HG03571 (cell line): ENCODE results near the gene CCDC91.
"Not testable (repeated sequence)": the region's sequence is repeated elsewhere in the genome, so short reads cannot be mapped to it uniquely, and the experiment has no call there.

ENCODE experiments used
- ATAC-seq: cut with Tn5 transposase; IDR thresholded peaks from one replicate; pipeline ENCODE4 v1.9.1; 2021; ENCODE audit not compliant: unreplicated experiment

CCDC91 gene

DNA sequence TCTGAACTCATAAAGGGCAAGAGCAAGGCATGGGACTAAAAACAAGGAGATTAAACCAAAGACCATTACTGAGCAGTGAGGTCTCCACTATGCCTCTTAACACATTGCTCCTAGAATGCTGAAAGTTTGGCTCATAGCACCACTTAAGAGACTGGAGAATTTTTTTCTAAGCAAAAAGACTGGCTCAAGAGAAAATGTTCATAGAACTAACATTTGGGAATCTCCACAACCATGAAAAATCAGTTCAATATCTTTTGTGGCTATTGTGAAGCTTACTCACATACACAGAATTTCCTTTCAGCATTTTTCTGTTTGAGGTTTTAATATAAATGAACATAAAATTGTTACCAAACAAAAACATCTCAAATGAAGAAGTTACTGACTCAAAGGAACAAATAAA, 255.8 kb downstream of the CCDC91 start:
- ATAC-seq = no peak

DNA sequence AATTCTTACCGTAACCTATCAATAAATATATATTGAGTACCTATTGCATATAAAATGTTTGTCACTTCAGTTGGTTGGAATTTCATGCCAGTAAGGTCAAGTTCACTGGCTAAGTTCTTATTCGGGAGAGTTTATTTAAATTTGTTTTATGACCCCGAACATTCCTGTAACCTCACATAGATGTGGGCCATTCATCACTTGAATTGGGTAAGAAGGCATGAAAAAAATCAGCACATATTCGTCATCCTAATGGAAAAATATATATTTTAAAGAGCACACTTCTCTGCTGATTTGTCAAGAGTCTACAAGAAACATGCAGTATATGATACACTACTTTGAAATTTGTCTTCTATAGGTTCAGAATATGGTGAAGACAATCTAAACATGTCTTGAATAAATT, 263.4 kb downstream of the CCDC91 start:
- no peak for ATAC-seq

DNA sequence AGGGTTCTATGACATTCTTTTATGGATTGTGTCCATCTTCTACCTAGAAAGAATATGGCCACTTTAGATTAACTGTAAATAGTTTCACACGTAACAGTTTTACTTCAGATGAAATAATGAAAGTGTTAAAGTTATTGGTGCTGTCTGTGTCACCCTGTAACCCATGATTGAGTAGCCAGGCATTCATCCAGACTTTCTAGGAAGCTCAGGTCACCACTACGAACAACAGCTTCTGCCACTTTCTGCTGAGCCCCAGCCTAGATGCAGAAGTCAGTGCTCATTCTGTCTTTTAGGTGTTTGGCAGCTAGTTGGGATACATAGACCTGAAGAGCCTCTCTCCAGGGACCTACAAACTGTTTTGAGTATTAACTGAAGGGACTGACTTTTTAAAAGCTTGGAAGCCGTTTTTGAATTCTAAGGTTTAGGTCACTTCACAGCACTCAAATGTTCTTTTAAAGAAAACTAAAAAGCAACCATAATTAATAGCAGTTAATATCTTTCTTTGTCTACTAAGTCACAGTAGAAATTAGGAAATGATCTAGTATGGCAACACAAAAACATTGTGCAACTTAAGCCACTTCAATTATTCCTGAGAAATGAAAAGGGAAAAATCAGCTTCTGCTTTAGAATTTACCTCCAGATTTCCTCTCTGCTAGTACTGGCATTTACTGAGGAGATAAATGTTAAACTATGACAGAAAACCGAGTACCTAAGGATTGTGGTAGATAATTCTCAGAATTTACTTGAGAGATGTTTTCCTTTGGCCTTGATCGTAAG, 266.9 kb downstream of the CCDC91 start:
- ATAC-seq = no peak

DNA sequence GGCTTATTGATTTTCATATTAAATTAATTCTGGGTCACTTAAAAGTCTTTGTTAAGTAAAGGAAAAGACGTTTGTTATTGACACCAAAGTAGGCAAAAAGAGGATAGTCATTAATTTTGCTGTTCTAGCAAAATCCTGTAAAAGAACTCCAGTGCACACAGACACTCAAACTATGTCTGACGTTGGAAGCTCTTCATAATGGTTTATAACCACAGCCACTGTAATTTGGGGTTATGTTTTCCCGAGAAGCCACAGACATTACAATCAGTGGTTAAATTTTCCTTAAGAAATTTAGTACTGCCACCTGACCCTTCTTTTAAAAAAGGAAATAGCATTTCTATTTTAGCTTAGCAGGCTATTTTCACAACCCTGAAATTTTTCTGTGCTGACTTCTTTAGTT, 267.5 kb downstream of the CCDC91 start:
- ATAC-seq = no peak

DNA sequence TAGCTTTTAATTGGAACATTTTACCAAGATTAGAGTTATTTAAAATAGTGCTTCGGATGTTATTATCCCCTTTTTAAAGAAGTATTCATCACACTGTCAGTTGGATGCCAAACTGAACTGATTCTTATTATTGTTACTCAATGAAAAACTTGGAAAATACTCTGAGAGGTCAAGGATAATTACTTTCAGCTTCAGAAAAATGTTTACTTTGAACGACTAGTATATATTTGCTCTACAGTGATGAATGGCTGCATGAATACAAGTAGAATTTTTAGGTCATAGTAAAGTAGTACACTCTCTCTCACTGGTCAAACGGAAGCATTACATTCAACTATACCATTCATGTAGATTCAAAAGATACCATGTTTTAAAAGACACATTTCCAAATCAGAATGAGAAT, 269.2 kb downstream of the CCDC91 start:
- no peak for ATAC-seq

DNA sequence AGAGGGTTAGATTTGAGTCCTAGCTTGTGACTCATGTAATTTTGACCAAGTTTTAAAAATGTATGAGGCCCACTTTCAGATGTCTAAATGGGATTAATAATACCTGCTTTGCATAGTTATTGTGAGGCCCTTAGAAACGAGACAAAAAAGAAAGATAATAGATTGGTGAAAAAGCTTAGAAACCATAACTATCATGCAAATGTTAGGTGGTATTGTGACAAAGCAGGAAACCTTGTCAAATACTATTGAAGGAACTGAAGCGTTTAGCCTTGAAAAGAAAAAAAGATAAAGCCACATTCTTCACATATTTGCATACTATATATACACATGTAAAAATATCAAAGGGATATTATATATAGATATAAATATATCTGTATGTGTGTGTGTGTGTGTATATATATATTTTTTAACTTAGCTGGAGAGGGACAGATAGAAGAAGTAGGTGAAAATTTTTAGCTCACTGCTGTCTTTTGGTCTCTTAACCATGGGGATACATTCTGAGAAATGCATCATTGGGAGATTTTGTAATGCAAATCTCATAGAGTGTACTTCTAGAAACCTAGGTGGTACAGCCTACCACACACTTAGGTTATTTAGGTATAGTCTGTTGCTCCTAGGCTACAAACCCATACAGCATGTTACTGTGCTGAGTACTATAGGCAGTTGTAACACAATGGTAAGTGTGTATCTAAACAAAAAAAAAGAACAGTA, 270.3 kb downstream of the CCDC91 start:
- ATAC-seq = no peak

DNA sequence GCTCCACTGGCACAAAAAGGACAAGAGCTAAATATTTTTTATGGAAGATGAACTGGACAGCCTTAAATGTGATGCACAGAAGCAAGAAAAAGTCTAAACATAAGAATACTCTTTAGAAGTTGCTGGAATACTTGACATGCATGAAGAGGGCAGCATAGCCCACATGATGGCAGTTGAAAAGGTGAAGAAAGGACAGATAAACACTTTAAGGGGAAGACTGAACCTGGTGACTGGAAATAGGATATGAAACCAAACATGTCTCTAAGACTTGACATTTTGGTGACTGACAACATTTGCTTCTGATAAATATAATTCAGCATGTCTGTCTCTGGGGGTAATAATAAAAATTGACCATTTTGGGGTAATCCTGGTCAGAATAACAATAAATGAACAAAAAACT, 273.1 kb downstream of the CCDC91 start:
- ATAC-seq = no peak

DNA sequence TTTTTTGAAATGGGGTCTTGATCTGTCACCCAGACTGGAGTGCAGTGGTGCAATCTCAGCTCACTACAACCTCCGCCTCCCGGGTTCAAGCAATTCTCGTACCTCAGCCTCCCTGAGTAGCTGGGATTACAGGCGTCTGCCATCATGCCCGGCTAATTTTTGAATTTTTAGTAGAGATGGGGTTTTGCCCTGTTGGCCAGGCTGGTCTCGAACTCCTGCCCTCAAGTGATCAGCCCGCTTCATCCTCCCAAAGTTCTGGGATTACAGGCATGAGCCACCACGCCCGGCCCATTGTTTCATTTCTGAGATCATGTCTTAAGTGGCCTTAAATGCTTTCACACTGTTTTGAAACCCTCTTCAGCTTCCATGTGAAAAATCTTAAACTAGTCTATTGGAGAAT, 281.5 kb downstream of the CCDC91 start:
- ATAC-seq = not testable (repeated sequence)

DNA sequence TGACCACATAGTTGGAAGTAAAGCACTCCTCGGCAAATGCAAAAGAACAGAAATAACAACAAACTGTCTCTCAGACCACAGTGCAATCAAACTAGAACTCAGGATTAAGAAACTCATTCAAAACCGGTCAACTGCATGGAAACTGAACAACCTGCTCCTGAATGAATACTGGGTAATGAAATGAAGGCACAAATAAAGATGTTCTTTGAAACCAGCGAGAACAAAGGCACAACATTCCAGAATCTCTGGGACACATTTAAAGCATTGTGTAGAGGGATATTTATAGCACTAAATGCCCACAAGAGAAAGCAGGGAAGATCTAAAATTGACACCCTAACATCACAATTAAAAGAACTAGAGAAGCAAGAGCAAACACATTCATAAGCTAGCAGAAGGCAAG, 285.9 kb downstream of the CCDC91 start:
- ATAC-seq = not testable (repeated sequence)

DNA sequence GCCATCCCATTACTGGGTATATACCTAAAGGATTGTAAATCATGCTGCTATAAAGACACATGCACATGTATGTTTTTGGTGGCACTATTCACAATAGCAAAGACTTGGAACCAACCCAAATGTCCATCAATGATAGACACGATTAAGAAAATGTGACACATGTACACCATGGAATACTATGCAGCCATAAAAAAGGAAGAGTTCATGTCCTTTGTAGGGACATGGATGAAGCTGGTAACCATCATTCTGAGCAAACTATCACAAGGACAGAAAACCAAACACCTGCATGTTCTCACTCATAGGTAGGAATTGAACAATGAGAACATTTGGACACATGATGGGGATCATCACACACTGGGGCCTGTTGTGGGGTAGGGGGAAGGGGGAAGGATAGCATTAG, 288.8 kb downstream of the CCDC91 start:
- not testable (repeated sequence) for ATAC-seq

DNA sequence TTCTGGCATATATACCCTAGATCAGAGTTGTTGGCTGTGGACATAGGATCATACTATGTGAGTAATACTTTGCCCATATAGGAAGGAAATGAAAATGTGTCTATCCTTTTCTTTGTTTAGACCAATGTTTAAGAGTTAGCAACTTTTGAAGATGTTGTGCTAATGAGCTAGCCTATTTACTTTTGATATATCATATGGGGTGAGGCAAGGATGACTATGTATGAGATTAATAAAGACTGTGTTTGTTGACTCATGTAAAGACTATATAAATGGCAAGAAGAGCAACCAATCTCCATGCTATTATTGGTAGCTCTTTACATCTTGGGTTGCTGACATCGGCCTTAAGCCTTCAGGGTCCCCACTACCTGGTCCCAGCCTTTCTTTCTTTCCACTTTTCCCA, 289.4 kb downstream of the CCDC91 start:
- no peak for ATAC-seq

DNA sequence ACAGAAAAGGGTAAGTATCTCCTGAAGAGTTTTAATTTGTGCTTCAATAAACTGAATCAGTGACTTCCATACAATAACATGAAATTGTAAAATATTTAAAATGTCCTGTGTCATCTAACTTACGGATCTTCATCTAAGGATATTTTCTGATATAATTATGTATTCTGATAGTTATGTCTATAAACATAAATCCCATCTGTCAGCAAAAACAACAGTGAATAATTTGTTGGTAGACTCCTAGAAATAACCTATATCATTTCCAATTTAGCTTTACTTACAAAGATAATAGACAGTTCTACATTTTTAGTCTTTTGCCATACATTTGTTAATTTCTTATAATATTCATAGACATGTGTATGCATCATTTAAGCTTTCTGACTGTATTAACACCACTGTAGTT, 293.9 kb downstream of the CCDC91 start:
- ATAC-seq = no peak

DNA sequence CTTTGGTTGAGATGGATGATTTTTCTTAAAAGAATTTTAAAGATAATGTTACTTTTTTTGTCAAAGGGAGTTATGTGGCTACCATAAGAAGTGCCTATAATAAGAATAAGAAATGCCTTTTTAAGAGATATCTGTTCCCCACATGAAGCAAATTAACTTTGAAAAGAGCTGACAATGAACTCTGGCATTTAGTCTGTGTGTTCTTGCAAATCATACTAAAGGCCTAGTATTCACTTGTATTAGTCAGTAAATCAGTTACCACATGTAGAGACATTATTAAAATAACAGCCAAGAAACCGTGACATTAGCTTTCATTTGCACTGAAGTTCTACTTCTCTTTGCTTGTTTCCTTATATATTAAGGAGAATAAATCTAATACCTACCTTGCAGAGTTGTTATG, 296.3 kb downstream of the CCDC91 start:
- ATAC-seq = no peak

DNA sequence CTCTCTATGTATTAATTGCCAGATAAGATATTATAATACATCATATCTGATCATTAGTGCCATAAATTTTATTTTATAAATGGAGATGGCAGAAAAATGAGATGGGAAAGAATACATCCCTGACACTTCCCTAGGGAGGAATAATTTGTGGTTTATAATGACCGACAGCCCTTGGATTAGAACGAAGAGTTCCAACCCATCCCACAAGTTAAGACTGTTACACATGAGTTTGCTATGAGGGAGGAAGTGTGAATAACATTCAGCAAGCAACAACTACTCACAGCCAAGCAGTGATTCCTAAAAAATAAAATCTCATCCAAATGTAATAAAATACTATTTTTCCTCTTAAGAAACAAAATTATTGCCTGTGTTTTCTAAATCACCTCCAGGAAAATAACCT, 299.0 kb downstream of the CCDC91 start:
- no peak for ATAC-seq

DNA sequence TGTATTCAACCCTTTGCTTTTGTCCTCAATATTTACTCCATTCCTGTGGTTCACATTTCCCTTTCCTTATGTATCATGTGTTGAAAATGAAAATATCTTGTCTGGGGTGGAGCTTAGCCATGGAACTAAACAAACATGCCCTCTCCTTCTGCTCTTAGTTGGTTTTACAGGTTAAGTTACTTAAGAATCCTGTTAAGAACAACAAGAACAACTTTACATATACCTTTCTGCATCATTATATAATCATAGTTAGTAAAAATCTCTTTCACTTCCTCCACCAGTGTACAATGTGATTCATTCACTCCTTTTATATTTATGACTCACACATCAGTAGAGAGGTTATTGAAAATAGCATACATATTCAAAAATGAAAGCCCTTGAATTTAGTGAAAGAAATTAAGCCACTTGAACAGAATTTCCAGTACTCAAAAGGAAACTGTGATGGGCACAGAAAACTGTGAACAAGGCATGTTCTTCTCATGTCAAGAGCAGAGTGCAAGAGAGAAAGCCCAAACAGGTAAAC, 307.7 kb downstream of the CCDC91 start:
- peak; percentile 82 for ATAC-seq

DNA sequence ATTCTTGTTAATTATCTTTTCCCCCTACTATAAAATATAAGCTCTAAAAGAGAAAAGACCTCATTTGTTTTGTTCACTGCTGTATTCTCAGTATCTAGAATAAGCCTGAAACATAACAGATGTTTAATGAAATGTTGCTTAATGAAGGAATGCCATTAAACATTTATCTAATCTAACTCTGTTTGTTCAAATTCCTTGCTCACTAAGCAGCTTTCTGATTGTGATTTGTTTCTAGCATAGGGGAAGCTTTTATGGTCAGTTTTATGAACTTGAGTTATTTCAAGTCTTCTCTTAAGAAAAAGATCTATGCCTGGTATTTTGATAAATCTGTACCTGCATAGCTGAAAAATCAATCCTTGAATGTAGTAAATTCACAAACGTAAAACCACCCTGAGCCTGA, 308.6 kb downstream of the CCDC91 start:
- no peak for ATAC-seq

DNA sequence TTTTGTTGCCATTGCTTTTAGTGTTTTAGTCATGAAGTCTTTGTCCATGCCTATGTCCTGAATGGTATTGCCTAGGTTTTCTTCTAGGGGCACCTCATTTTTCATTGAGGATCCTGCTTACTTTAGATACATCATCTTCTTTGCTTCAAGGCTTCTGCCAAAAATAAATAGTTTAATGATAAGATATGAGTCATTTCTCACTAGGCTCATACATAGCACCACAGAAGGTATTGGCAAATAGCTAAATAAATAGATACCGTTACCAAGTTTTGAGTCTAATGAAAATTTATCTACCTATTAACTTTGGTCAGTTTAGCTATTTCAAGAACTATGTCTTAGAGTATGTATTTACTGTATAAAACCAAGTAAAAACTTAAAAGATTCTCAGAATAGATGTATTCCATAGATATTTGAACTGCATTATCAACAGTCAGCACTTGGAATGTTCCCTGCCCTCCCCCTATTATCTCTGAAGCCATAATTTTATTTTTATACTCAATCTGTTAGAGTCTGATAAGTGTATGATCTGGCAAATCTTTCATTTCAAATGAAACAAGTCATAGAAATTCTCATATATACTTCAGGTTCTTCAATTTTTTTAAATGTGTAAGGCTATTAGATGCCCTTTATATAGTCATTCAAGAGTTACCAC, 310.2 kb downstream of the CCDC91 start:
- ATAC-seq = no peak

DNA sequence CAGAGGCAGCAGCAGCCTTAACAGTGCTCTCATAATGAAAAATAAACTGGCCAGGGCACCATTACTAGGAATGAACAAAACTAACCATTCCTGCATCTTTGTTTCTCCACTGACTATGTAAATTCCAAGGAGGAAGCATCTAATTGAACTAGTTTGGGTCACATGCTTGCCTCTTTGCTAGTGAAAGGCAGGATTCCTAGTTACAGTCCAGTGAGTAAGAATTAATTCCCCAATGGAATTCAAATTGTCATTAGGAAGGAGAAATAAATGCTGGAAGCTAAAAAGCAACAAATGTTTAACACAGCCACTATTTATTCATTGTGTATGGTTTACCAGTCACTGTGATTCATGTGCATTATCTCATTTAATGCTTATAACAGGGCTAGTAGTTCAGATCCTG, 316.0 kb downstream of the CCDC91 start:
- no peak for ATAC-seq

DNA sequence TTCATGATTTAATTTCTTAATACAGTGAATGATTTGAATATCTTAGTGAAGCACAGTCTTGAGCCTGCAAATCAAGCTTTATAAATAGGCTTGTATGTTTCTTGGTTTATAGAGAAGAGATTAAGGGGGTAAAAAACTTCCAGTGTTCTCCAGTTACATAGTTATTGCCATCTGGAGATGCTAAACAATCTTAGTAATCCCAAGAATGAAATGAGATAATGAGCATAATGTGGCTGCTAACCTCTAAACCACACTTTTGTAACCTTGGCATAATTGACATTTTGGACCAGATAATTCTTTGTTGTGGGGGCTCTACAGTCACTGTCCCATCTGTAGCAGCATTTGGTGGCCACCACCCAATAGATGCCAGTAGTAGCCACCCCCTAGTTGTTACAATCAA, 316.8 kb downstream of the CCDC91 start:
- no peak for ATAC-seq

DNA sequence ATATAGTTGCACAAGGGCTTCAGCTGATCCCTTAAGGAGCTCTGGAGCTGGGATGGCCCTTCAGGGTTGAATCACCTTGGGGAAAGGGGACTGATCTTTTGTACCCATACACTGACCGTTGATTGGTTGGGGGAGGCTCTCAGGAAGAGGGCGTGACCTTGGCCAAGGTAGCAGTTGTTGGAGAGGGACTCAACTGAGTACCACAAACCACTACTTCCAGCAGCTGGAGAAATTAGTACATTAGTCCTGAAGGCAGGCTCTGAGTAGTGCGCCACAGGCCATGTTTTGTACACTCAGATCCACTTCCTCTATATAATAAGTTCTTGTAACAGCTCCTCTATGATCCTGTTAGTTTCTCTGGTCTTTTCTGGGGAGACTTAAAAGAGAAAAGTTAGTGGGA, 317.6 kb downstream of the CCDC91 start:
- ATAC-seq = no peak

DNA sequence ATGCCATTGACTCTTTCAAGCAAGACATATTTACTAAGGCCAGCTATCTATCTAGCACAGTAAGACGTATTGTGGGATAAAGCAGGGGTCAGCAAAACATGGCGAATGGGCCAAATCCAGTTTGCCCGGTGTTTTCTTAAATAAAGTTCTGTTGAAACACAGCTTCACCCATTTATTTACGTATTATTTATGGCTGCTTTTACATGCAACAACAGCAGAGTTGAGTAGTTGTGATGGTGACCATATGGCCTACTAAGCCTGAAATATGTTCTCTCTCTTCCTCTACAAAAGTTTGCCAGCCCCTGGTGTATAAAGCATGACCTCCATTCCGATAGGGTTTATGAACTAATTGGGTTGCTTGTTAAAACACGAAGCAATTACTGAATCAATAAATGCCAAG, 322.1 kb downstream of the CCDC91 start:
- ATAC-seq = no peak

DNA sequence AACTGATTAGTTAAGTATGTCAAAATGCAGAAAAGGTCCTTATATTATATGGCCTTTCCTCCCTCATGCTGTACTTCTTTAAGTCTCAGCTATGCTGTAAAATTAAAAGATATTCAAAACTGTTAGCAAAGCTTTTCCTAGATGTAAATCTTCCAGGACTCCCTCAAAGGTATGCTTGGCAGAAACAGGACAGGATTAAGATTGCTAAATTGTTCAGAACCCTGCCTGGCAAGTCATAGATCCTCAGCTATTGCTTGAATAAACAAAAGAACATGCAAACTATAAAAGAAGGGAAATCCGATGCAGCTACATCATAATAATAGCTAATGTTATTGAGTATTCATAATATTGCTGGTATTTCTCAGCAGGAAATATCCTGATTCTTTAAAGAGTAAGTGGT, 322.6 kb downstream of the CCDC91 start:
- ATAC-seq = no peak
